HG03060 (cell line): ENCODE results near the gene SLC29A1.
"Not testable (repeated sequence)": the region's sequence is repeated elsewhere in the genome, so short reads cannot be mapped to it uniquely, and the experiment has no call there.

Source experiments
- ATAC-seq: cut with Tn5 transposase; IDR thresholded peaks from one replicate; pipeline ENCODE4 v1.9.1; 2021; ENCODE audit warnings: low read depth, moderate number of reproducible peaks; ENCODE audit not compliant: unreplicated experiment

Gene SLC29A1

GRCh38 chr6:44221291-44221960 is 2.0 kb upstream of the SLC29A1 start:
- ATAC-seq = no peak

GRCh38 chr6:44221961-44222335 is 1.4 kb upstream of the SLC29A1 start:
- no peak for ATAC-seq

- no peak for ATAC-seq
These were observed 693 bp upstream of the SLC29A1 start for GRCh38 chr6:44222486-44223318.

- no peak for ATAC-seq
These were observed 902 bp downstream of the SLC29A1 start for GRCh38 chr6:44224029-44224964.

- ATAC-seq = no peak
These were observed 1.5 kb downstream of the SLC29A1 start for GRCh38 chr6:44224965-44225305.

- ATAC-seq = no peak
These were observed 2.4 kb downstream of the SLC29A1 start for GRCh38 chr6:44225579-44226325.

GRCh38 chr6:44226368-44227147 is 3.2 kb downstream of the SLC29A1 start:
- ATAC-seq = no peak

- no peak for ATAC-seq
These were observed 3.9 kb downstream of the SLC29A1 start for GRCh38 chr6:44227148-44227793.

GRCh38 chr6:44228031-44228430 is 4.6 kb downstream of the SLC29A1 start:
- no peak for ATAC-seq

GRCh38 chr6:44228433-44228832 is 5.0 kb downstream of the SLC29A1 start:
- ATAC-seq = no peak

- no peak for ATAC-seq
These were observed 5.4 kb downstream of the SLC29A1 start for GRCh38 chr6:44228836-44229235.

- no peak for ATAC-seq
These were observed 6.1 kb downstream of the SLC29A1 start for GRCh38 chr6:44229376-44230033.

- no peak for ATAC-seq
These were observed 6.8 kb downstream of the SLC29A1 start for GRCh38 chr6:44230034-44230675.

GRCh38 chr6:44231426-44231825 is 8.0 kb downstream of the SLC29A1 start:
- ATAC-seq = not testable (repeated sequence)

- no peak for ATAC-seq
These were observed 9.5 kb downstream of the SLC29A1 start for GRCh38 chr6:44232676-44233566.

- no peak for ATAC-seq
These were observed 10.2 kb downstream of the SLC29A1 start for GRCh38 chr6:44233567-44234100.
